HG02885 (cell line): ENCODE measurements around the gene AQP7.
"Not testable (repeated sequence)": the region's sequence is repeated elsewhere in the genome, so short reads cannot be mapped to it uniquely, and the experiment has no call there.

ENCODE experiments used
- ATAC-seq: cut with Tn5 transposase; IDR thresholded peaks from one replicate; pipeline ENCODE4 v1.9.1; 2021; ENCODE audit warnings: mild to moderate bottlenecking; ENCODE audit not compliant: unreplicated experiment, poor library complexity

The AQP7 gene

DNA sequence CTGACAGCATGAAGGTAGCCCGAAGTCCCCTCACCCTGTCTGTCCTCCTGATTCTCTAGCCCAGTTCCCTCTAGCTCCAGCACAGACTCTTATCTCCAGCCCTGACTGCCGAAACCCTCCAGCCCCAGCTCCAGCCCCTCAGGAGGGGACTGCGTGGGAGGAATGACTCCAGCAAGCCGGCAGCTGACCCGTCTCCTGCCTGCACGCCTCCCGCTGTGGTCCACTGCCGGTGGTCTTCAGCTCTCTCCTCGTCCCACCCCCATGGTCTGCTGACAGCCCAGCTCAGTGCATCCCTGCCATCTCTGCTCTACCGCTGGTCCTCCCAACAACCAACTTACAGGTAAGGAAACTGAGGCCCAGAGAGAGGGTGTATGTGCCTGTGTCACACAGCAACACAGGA lies 559 bp downstream of the AQP7 start:
- not testable (repeated sequence) for ATAC-seq

GRCh38 chr9:33399047-33399446 lies 3.3 kb downstream of the AQP7 start:
- ATAC-seq, result not testable (repeated sequence)

GRCh38 chr9:33397801-33398200 lies 4.6 kb downstream of the AQP7 start:
- not testable (repeated sequence) for ATAC-seq

DNA sequence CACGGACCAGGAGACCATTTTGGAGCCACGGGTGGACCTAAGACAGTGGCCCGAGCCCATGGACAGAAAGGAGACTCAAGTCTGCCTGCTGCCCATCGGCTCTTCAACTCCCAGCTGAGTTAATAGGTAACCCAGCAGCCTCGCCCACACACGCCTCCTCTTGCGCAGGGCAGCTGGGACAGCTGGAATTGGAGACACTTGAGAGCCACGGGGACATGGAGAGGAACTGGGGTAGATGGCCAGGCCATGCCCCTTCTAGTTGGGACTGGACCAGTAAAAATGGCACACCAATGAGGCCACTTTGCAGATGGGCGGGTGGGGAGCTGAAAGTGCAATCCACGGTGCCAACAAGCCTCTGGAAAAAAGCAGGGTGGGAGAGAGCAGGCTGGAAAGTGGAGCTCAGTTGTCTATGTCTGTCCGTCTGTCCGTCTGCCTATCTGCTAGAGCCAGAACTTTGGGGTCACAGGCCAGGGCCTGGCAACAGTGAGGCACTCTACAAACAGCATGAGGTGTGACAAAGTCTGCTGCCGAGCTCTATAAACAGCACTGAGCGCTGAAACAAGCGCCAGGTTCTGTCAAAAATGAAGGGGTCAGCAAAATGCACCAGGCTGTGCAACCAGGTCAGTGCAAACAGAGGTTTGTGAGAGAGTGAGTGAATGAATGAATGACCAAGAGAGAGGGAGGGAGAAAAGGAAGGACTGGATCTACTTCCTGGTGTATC lies 7.0 kb downstream of the AQP7 start:
- ATAC-seq, result not testable (repeated sequence)

DNA sequence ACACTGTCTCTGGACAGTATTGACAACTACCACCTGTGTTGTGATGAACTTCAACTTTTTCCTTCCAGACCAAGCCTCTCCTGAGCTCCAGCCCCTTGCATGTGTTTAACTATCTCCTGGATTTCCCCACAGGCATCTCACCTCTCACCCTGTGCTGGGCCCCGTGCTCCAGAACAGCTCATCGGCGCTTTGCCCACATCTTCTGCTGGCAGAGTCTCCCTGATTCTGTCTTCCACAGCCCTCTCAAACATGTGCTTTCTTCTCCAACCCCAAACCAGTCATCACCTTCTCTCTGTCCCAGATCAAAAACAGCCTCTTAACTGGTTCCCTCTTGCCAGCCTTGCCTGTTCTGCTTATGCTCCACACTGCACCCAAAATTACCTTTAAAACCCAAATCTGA lies 8.4 kb downstream of the AQP7 start:
- ATAC-seq, result not testable (repeated sequence)

GRCh38 chr9:33393581-33393980 lies 8.8 kb downstream of the AQP7 start:
- no peak for ATAC-seq

DNA sequence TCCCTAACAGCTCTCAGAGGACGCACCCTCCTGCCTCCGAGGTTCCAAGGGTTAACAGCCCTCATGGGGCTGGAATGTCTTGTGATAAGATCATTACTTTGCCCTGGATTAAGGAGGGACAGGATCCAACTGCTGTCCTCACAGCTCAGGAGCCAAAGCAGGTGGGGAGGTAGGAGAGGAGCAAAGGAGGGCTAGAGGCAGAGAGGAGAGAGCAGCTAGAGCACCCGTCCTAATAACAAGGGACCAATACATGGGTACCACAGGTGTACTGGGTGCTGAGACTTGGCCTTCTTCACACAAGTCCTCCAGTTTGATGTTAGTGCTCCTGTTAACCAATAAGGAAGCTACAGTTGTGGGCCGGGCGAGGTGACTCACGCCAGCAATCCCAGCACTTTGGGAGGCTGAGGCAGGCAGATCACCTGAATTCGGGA lies 9.8 kb downstream of the AQP7 start:
- not testable (repeated sequence) for ATAC-seq

GRCh38 chr9:33391111-33391771 lies 11.1 kb downstream of the AQP7 start:
- ATAC-seq, result not testable (repeated sequence)

GRCh38 chr9:33388110-33388994 lies 14.0 kb downstream of the AQP7 start:
- ATAC-seq, result no peak

DNA sequence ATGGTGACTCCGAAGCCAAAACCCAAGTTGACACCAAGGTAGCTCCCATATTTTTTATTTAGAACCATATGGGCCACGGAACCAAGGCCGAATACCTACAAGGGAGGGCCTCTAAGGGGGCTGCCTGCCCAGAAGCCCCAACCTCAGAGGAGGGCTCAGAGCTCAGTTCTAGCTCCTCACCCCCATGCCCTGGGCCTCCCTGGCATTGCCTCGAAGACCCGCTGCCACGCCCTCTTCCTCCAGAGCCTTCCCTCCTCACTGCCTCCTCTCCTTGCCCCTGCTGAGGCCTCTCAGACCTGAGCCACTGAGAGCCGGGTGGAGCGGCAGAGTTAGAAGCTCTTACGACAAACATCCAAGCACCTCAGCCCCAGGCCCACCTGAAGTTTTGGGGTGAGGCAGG lies 15.4 kb downstream of the AQP7 start:
- ATAC-seq, result not testable (repeated sequence)

GRCh38 chr9:33386641-33386996 lies 15.7 kb downstream of the AQP7 start:
- ATAC-seq, result not testable (repeated sequence)

GRCh38 chr9:33385979-33386640 lies 16.3 kb downstream of the AQP7 start:
- not testable (repeated sequence) for ATAC-seq

DNA sequence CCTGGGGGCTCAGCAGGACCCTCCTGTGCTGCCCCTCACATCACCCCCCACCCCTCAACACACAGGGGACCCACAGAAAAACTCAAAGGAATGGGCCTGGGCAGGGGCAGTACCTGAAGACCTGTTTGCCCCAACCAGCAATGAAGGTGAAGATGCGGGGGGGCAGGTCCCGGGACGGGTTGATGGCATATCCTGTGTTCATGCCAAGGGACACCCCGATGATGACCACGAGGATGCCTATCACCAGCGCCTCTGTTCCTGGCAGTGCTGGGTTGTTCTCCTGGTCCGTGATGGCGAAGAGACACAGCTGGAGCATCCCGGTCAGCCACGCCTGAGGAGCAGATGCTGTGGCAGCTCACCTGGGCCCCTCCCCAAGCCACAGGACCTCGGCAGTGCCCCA lies 16.8 kb downstream of the AQP7 start:
- ATAC-seq, result not testable (repeated sequence)

- not testable (repeated sequence) for ATAC-seq
Measured at GRCh38 chr9:33383396-33383795, 19.0 kb downstream of the AQP7 start.

DNA sequence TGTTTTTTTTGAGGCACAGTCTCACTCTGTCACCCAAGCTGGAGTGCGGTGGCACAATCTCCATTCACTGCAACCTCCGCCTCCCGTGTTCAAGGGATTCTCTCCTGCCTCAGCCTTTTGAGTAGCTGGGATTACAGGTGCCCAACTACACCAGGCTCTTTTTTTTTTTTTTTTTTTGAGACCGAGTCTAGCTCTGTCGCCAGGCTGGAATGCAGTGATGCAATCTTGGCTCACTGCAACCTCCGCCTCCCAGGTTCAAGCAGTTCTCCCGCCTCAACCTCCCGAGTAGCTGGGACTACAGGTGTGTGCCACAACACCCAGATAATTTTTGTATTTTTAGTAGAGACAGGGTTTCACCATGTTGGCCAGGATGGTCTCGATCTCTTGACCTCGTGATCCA lies 20.0 kb downstream of the AQP7 start:
- ATAC-seq, result not testable (repeated sequence)

DNA sequence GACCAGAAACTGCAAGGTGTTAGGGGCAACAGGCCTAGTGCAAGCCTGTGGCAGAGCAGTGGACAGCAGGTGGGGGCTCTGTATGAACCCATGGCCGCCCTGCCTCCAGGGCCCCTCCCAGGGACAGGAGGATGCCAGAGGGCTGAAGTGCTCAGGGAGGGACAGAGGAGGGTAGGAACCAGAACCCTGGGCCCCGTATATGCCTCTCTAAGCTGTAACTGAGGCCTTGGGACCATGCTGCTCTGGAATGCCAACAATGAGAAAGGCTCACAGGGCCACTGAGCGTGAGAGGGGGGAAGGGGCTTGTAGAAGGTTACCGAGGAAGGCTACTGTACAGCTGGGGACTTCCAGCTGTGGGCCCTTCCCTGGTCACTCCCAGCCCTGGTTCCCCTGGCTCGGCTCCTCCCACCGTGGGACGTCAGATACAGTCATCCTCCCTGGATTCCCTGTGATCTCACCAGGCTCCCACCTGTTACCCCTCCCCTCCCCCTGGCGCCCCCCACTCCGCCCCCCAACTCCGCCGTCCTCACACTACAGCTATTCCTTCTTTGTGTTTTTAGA lies 21.1 kb downstream of the AQP7 start:
- no peak for ATAC-seq

DNA sequence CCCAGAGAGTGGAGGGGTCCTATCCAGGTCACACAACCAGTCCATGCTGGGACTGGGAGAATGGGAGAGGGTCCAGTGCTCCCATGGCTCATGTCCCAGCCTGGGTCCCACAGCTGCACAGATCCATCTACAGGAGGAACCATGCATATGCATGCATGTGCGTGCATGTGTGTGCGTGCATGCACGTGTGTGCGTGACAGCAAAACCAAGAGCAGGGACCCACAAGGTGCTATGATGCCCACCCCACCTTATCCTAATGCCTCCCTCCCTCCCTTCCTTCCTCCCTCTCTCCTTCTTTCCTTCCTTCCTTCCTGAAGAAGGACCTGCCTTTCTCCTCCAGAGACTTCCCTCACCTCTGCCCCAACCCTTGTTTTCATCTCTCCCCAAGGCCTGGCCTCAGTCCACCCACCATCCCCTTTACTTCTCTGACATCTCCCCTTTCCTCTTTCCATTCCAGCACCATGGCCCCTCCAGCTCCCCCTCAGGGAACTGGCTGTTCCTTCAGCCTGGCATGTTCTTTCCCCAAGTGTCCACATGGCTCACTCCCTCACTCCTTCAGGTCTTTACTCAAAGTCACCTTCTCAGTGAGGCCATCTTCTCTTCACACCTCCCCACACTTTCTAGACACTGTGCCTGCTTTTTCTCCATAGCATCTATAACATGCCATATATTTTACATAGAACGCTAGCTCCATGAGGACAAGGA lies 21.8 kb downstream of the AQP7 start:
- no peak for ATAC-seq

DNA sequence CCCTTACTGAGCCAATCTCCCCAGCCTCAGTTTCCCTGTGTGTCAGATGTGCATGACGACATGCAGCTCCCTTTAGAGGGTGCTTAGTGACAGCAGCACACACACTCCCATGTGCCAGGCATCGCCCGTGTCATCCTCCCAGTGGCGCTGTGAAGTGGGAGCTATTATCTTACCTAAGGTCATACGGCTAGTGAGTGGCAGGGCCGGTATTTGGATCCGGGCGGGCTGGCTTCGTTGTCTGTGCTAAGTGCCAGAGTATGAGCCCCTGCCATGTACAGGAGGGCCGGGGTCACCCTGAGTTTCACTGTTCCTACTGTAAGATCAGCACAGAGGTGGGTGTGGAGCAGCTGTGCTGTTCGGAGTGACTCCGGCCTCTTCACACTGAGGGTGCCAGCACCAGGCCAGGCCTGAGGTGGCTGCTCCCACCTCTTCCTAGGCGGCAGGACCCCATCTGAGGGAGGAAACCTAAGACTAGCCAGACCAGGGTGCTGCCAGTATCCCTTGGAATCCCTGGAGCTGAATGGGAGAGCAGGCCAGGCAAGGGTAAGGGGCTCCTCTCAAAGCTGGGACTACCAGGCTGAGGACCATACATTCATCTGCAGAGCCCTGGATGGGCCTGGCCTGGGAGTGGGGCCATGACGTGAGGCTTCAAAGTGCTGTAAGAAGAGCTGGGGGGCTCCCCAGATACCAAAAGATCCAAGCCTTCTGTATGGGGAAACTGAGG lies 22.5 kb downstream of the AQP7 start:
- ATAC-seq, result no peak
